ENCODE measurements around the gene CMTM2. TPM values are rescaled to one million over a fixed set of nuclear protein-coding genes. Genes with fewer than 3 reads are reported as not detected.

The CMTM2 gene
- polyA plus RNA-seq, 1 experiment = not detected

GRCh38 chr16:66554495-66554894, 24.8 kb upstream of the CMTM2 start:
- ChIA-PET CTCF (interaction anchor here (1.9 kb wide), 1 partner anchor 54 kb away, joined by 6 read pairs; no protein-coding TSS in a partner anchor), POLR2A (no interaction called here)
- H3K27me3 ChIP-seq (ENCODE audit: control insufficient read depth, insufficient read depth, low read length) = no peaks in the 10 kb centered on the region
- no peak for TF ChIP-seq CTCF (IDR thresholded peaks at IDR 0.05; ENCODE audit: low read depth, low read length)
- DNase-seq (ENCODE audit: low read depth, low spot score) = no peak
- no peak overlapping the region for H3K27ac ChIP-seq (ENCODE audit: low read depth, low read length)
- no peak overlapping the region for H3K4me3 ChIP-seq (ENCODE audit: low read depth, low read length)
- H3K9me3 ChIP-seq (ENCODE audit: control insufficient read depth, insufficient read depth, low read length) = no peaks in the 10 kb centered on the region; the same call in 1 of the 2 replicates

- POLR2A ChIA-PET = no interaction called here
Observed at GRCh38 chr16:66560107-66560506, 19.2 kb upstream of the CMTM2 start.

GRCh38 chr16:66561381-66562080, 17.7 kb upstream of the CMTM2 start:
- ChIA-PET POLR2A (no interaction called here), CTCF (interaction anchor here (0.8 to 1.1 kb wide), 3 partner anchors 9 to 307 kb away, joined by 3 read pairs; no protein-coding TSS in a partner anchor)
- no peak for DNase-seq (ENCODE audit: low read depth, low spot score)

More at GRCh38 chr16:66560107-66560506, 19.2 kb upstream of the CMTM2 start:
- H3K4me3 ChIP-seq (ENCODE audit: low read depth, low read length) = no peak overlapping the region
- no peak for TF ChIP-seq CTCF (IDR thresholded peaks at IDR 0.05; ENCODE audit: low read depth, low read length)
- no peaks in the 10 kb centered on the region for H3K27me3 ChIP-seq (ENCODE audit: control insufficient read depth, insufficient read depth, low read length)
- CTCF ChIA-PET = no interaction called here
- no peaks in the 10 kb centered on the region for H3K9me3 ChIP-seq (ENCODE audit: control insufficient read depth, insufficient read depth, low read length)
- no peak for DNase-seq (ENCODE audit: low read depth, low spot score)
- no peak overlapping the region for H3K27ac ChIP-seq (ENCODE audit: low read depth, low read length)

GRCh38 chr16:66562409-66562808, 16.9 kb upstream of the CMTM2 start:
- Histone ChIP-seq H3K4me3 (ENCODE audit: low read depth, low read length) (no peak overlapping the region), H3K9me3 (ENCODE audit: control insufficient read depth, insufficient read depth, low read length) (no peaks in the 10 kb centered on the region; the same call in 1 of the 2 replicates), H3K27me3 (ENCODE audit: control insufficient read depth, insufficient read depth, low read length) (no peaks in the 10 kb centered on the region), H3K27ac (ENCODE audit: low read depth, low read length) (no peak overlapping the region)
- CTCF ChIA-PET = interaction anchor here (0.8 to 2.3 kb wide), 7 partner anchors 8 to 310 kb away, joined by 3 to 8 read pairs (median 3); no protein-coding TSS in a partner anchor
- no peak for DNase-seq (ENCODE audit: low read depth, low spot score)
- POLR2A ChIA-PET = no interaction called here
- TF ChIP-seq CTCF (IDR thresholded peaks at IDR 0.05; ENCODE audit: low read depth, low read length) = no peak

More at GRCh38 chr16:66561381-66562080, 17.7 kb upstream of the CMTM2 start:
- H3K27ac ChIP-seq (ENCODE audit: low read depth, low read length) = no peak overlapping the region
- H3K9me3 ChIP-seq (ENCODE audit: control insufficient read depth, insufficient read depth, low read length) = no peaks in the 10 kb centered on the region
- H3K27me3 ChIP-seq (ENCODE audit: control insufficient read depth, insufficient read depth, low read length) = no peaks in the 10 kb centered on the region
- no peak overlapping the region for H3K4me3 ChIP-seq (ENCODE audit: low read depth, low read length)
- no peak for TF ChIP-seq CTCF (IDR thresholded peaks at IDR 0.05; ENCODE audit: low read depth, low read length)

- ChIA-PET POLR2A (no interaction called here), CTCF (interaction anchor here (1.1 to 2.3 kb wide), 5 partner anchors 8 to 310 kb away, joined by 3 to 8 read pairs (median 4); no protein-coding TSS in a partner anchor)
Observed at GRCh38 chr16:66562986-66563385, 16.3 kb upstream of the CMTM2 start.

More at GRCh38 chr16:66562986-66563385, 16.3 kb upstream of the CMTM2 start:
- no peaks in the 10 kb centered on the region; the same call in 1 of the 2 replicates for H3K9me3 ChIP-seq (ENCODE audit: control insufficient read depth, insufficient read depth, low read length)
- H3K27ac ChIP-seq (ENCODE audit: low read depth, low read length) = no peak overlapping the region
- no peak for TF ChIP-seq CTCF (IDR thresholded peaks at IDR 0.05; ENCODE audit: low read depth, low read length)
- DNase-seq (ENCODE audit: low read depth, low spot score) = no peak
- H3K4me3 ChIP-seq (ENCODE audit: low read depth, low read length) = no peak overlapping the region
- H3K27me3 ChIP-seq (ENCODE audit: control insufficient read depth, insufficient read depth, low read length) = no peaks in the 10 kb centered on the region

All from AG04450 (cell line).